ENCODE measurements around the gene MAP7D1. TPM values are rescaled to one million over a fixed set of nuclear protein-coding genes. Genes with fewer than 3 reads are reported as not detected.
A peak's percentile ranks its signal among the peaks of the same experiment; 100 is the strongest.
"Not testable (repeated sequence)": the region's sequence is repeated elsewhere in the genome, so short reads cannot be mapped to it uniquely, and the experiment has no call there.

Gene MAP7D1
- total RNA-seq, 4 donors from 2014 or later: 147 to 243 (median 172) TPM

GRCh38 chr1:36156329-36157114, 562 bp downstream of the MAP7D1 start:
- TF ChIP-seq CTCF (IDR thresholded peaks at IDR 0.05): no peak
- TF ChIP-seq EP300 (IDR thresholded peaks at IDR 0.05): no peak
- TF ChIP-seq POLR2A (IDR thresholded peaks at IDR 0.05): no peak
- TF ChIP-seq POLR2AphosphoS5 (IDR thresholded peaks at IDR 0.05): no peak
- Histone ChIP-seq H3K4me1 (peaks cover 0 to 83% (median 53%) of the 10 kb centered on the region in 3 donors), H3K36me3 (no peaks in the 10 kb centered on the region), H3K27ac (peak overlapping the region; percentile 96 to 100 (median 100)), H3K4me3 (peak overlapping the region; percentile 84 to 100), H3K27me3 (no peaks in the 10 kb centered on the region), H3K9me3 (no peaks in the 10 kb centered on the region)
- WGBS, 2 donors (ENCODE audit: low coverage in 1 of 2): 0% methylated on average over 1 of the region's 69 CpGs; no CpG with 5 or more reads in 1 of the 2 donors
- peak; percentile 33 for ATAC-seq

- 0% methylated on average over 3 of the region's 9 CpGs for WGBS, 2 donors (ENCODE audit: low coverage in 1 of 2)
- H3K4me3 ChIP-seq: peak overlapping the region; percentile 84 to 100
- no peak for ATAC-seq
- no peaks in the 10 kb centered on the region for H3K36me3 ChIP-seq
- H3K27me3 ChIP-seq: no peaks in the 10 kb centered on the region
- no peaks in the 10 kb centered on the region for H3K9me3 ChIP-seq
- peak overlapping the region; percentile 96 to 100 (median 100) for H3K27ac ChIP-seq
- peaks cover 0 to 83% (median 51%) of the 10 kb centered on the region in 3 donors for H3K4me1 ChIP-seq
- TF ChIP-seq POLR2A (IDR thresholded peaks at IDR 0.05) (no peak), POLR2AphosphoS5 (IDR thresholded peaks at IDR 0.05) (peak; percentile 30)
Measured at GRCh38 chr1:36157115-36157903, 1.3 kb downstream of the MAP7D1 start.

- TF ChIP-seq POLR2A (IDR thresholded peaks at IDR 0.05) (no peak), CTCF (IDR thresholded peaks at IDR 0.05) (no peak), EP300 (IDR thresholded peaks at IDR 0.05) (no peak), POLR2AphosphoS5 (IDR thresholded peaks at IDR 0.05) (no peak)
- no peak for ATAC-seq
- Histone ChIP-seq H3K4me1 (peaks cover 2 to 83% (median 60%) of the 10 kb centered on the region in 3 donors), H3K36me3 (no peaks in the 10 kb centered on the region), H3K27ac (peak overlapping the region; percentile 96 to 100 (median 100)), H3K4me3 (peak overlapping the region; percentile 84 to 100), H3K9me3 (no peaks in the 10 kb centered on the region), H3K27me3 (no peaks in the 10 kb centered on the region)
- WGBS, 2 donors (ENCODE audit: low coverage in 1 of 2): 12 to 17% methylated on average over 4 to 6 of the region's 9 CpGs
Measured at GRCh38 chr1:36157973-36158826, 2.2 kb downstream of the MAP7D1 start.

GRCh38 chr1:36158827-36159252, 2.9 kb downstream of the MAP7D1 start:
- H3K27me3 ChIP-seq, ATAC-seq, H3K9me3 ChIP-seq, H3K36me3 ChIP-seq: not testable (repeated sequence)
- 59 to 81% methylated on average over 7 to 10 of the region's 10 CpGs for WGBS, 2 donors (ENCODE audit: low coverage in 1 of 2)
- Histone ChIP-seq H3K4me3 (peak overlapping the region in 1 of 2 donors; percentile 100), H3K27ac (peak overlapping the region in 3 of 4 donors; percentile 100), H3K4me1 (peaks cover 2 to 84% (median 63%) of the 10 kb centered on the region in 3 donors)

- 70 to 81% methylated on average over 2 to 10 of the region's 10 CpGs for WGBS, 2 donors (ENCODE audit: low coverage in 1 of 2)
- TF ChIP-seq EP300 (IDR thresholded peaks at IDR 0.05): no peak
- TF ChIP-seq POLR2AphosphoS5 (IDR thresholded peaks at IDR 0.05): no peak
- TF ChIP-seq CTCF (IDR thresholded peaks at IDR 0.05): no peak
- TF ChIP-seq POLR2A (IDR thresholded peaks at IDR 0.05): no peak
- Histone ChIP-seq H3K4me3 (no peak overlapping the region), H3K9me3 (no peaks in the 10 kb centered on the region), H3K4me1 (peaks cover 2 to 85% (median 61%) of the 10 kb centered on the region in 3 donors), H3K27me3 (no peaks in the 10 kb centered on the region), H3K27ac (peak overlapping the region; percentile 72 to 100 (median 95)), H3K36me3 (no peaks in the 10 kb centered on the region)
- no peak for ATAC-seq
Measured at GRCh38 chr1:36159614-36160387, 3.8 kb downstream of the MAP7D1 start.

Data from gastroesophageal sphincter (tissue), 4 donors.